K562 (cell line): ENCODE results near the gene VTI1B. TPM values are rescaled to one million over a fixed set of nuclear protein-coding genes. Genes with fewer than 3 reads are reported as not detected.

Experiments used
- ATF6 ChIP-seq: sonication (generic); formaldehyde crosslinking; IDR thresholded peaks from 2 replicates; pipeline ENCODE4 v1.4.0; 2020; ENCODE audit warnings: mild to moderate bottlenecking, missing genetic modification reagents
- ATF7 ChIP-seq: fragments of 450-650 bp; IDR thresholded peaks from 2 replicates; pipeline ENCODE4 v1.7.1; 2014; ENCODE audit warnings: mild to moderate bottlenecking, moderate library complexity
- CBFA2T3 ChIP-seq: fragments of 450-650 bp; IDR thresholded peaks from 2 replicates; pipeline ENCODE4 v1.6.1; 2017
- ETV1 ChIP-seq: fragments of 450-650 bp; conservative IDR thresholded peaks from 2 replicates; pipeline ENCODE4 v1.6.1; 2016; ENCODE audit warnings: missing genetic modification characterization, control low read depth, low read depth, missing compliant biosample characterization
- HDAC6 ChIP-seq: IDR thresholded peaks from 2 replicates; pipeline ENCODE4 v1.6.1; 2012; ENCODE audit warnings: low read depth, mild to moderate bottlenecking, control low read depth, inconsistent platforms, low read length, moderate library complexity
- MEF2D ChIP-seq: conservative IDR thresholded peaks from 2 replicates; pipeline ENCODE4 v1.6.1; 2016; ENCODE audit warnings: low read depth, missing genetic modification characterization, missing compliant biosample characterization
- MIER1 ChIP-seq: fragments of 450-650 bp; IDR thresholded peaks from 2 replicates; pipeline ENCODE4 v1.6.1; 2016; ENCODE audit warnings: antibody characterized with exemption, mild to moderate bottlenecking, low read depth
- MTF1 ChIP-seq: fragments of 250-450 bp; sonication (Bioruptor Pico); IDR thresholded peaks from 2 replicates; pipeline ENCODE4 v1.9.0; 2021; ENCODE audit warnings: moderate library complexity, mild to moderate bottlenecking, inconsistent platforms, borderline replicate concordance
- MYNN ChIP-seq, 2 experiments: sonication (generic); formaldehyde crosslinking in 1 of 2; IDR thresholded peaks; 2 replicates each; pipeline versions ENCODE4 v1.5.0 to v1.6.1; 2016 to 2020; ENCODE audit warnings: antibody characterized with exemption in 1 of 2, missing genetic modification reagents in 1 of 2
- NR2F6 ChIP-seq: fragments of 450-650 bp; formaldehyde crosslinking; IDR thresholded peaks from 2 replicates; pipeline ENCODE4 v1.4.0; 2020; ENCODE audit warnings: mild to moderate bottlenecking
- PCBP1 ChIP-seq: fragments of 200-400 bp; formaldehyde crosslinking; IDR thresholded peaks from 2 replicates; pipeline ENCODE4 v1.6.1; 2018; ENCODE audit warnings: mild to moderate bottlenecking, low read depth, low read length; ENCODE audit not compliant: poor library complexity, severe bottlenecking
- PML ChIP-seq: IDR thresholded peaks from 2 replicates; pipeline ENCODE4 v1.6.1; 2012; ENCODE audit warnings: low read length, inconsistent platforms
- POLR2H ChIP-seq: IDR thresholded peaks from 2 replicates; pipeline ENCODE4 v1.6.1; 2016; ENCODE audit warnings: missing genetic modification characterization, low read depth, mild to moderate bottlenecking, control low read depth, missing compliant biosample characterization, moderate library complexity
- PTTG1 ChIP-seq: fragments of 450-650 bp; IDR thresholded peaks from 2 replicates; pipeline ENCODE4 v1.6.1; 2016; ENCODE audit warnings: low read depth, mild to moderate bottlenecking, missing genetic modification characterization, missing compliant biosample characterization
- RBM14 ChIP-seq: fragments of 200-400 bp; formaldehyde crosslinking; IDR thresholded peaks from 2 replicates; pipeline ENCODE4 v1.6.1; 2018; ENCODE audit warnings: low read depth, mild to moderate bottlenecking, low read length, moderate library complexity, borderline replicate concordance; ENCODE audit not compliant: insufficient read depth
- SAFB2 ChIP-seq: fragments of 200-400 bp; formaldehyde crosslinking; IDR thresholded peaks from 2 replicates; pipeline ENCODE4 v1.6.1; 2018; ENCODE audit warnings: borderline replicate concordance, low read length, low read depth, moderate library complexity; ENCODE audit not compliant: severe bottlenecking
- SIRT6 ChIP-seq: IDR thresholded peaks from one replicate; pipeline ENCODE4 v1.6.1; 2012; ENCODE audit warnings: low read depth, mild to moderate bottlenecking, control low read depth, inconsistent platforms, low read length, moderate library complexity
- SMARCB1 ChIP-seq: IDR thresholded peaks from 2 replicates; pipeline ENCODE4 v1.6.1; 2011; ENCODE audit warnings: improper control_type of control experiment, low read depth; ENCODE audit not compliant: insufficient read length
- ZSCAN29 ChIP-seq: fragments of 450-650 bp; IDR thresholded peaks from 2 replicates; pipeline ENCODE4 v1.6.1; 2017
- polyA plus RNA-seq, 8 experiments: library from polyadenylated mRNA; depleted of rRNA in 4 of 8; stranded (reverse) in 5 of 8; unstranded in 3 of 8; fragments of >200 nt; fragmentation: Nextera tagmentation in 2 of 8; fragmentation: Illumina TruSeq in 1 of 8; extraction: Ambion mirVana in 2 of 8; extraction: Trizol in 1 of 8; gene quantifications; 2 replicates each; pipeline versions ENCODE4 v1.2.1 to v1.2.3, GENCODE V29; 2011 to 2014; ENCODE audit warnings: inconsistent platforms in 1 of 8, missing spikeins in 1 of 8
- total RNA-seq, 7 experiments: library from RNA; depleted of rRNA in 6 of 7; stranded (reverse); fragments of >200 nt in 6 of 7; fragmentation: Illumina TruSeq in 2 of 7; extraction: Trizol in 2 of 7; gene quantifications; 2 replicates each; pipeline versions ENCODE4 v1.2.1 to v1.2.3, GENCODE V29; 2011 to 2021; ENCODE audit warnings: low replicate concordance in 1 of 7
- TF ChIP-seq, protein P1 (sequence below): fragments of 200-400 bp; formaldehyde crosslinking; IDR thresholded peaks from 2 replicates; pipeline ENCODE4 v1.6.1; 2017; ENCODE audit warnings: mild to moderate bottlenecking, low read depth, low read length, moderate library complexity
- TF ChIP-seq, protein P2 (sequence below): fragments of 450-650 bp; IDR thresholded peaks from 2 replicates; pipeline ENCODE4 v1.7.0; 2016; ENCODE audit warnings: borderline replicate concordance

VTI1B gene
- total and polyA plus RNA-seq, 9 of the 15 experiments (the other 6 are each of a cell fraction or from before 2014, with no cell fraction given), result 7.8 to 69.8 (median 50.1) TPM

GRCh38 chr14:67619446-67620216, 54.8 kb downstream of the VTI1B start, which contains the start of gene ARG2 (continued):
- no peak for TF ChIP-seq SAFB2
- peak; percentile 100 for TF ChIP-seq ATF7
- no peak for TF ChIP-seq NR2F6
- TF ChIP-seq, protein P1, sequence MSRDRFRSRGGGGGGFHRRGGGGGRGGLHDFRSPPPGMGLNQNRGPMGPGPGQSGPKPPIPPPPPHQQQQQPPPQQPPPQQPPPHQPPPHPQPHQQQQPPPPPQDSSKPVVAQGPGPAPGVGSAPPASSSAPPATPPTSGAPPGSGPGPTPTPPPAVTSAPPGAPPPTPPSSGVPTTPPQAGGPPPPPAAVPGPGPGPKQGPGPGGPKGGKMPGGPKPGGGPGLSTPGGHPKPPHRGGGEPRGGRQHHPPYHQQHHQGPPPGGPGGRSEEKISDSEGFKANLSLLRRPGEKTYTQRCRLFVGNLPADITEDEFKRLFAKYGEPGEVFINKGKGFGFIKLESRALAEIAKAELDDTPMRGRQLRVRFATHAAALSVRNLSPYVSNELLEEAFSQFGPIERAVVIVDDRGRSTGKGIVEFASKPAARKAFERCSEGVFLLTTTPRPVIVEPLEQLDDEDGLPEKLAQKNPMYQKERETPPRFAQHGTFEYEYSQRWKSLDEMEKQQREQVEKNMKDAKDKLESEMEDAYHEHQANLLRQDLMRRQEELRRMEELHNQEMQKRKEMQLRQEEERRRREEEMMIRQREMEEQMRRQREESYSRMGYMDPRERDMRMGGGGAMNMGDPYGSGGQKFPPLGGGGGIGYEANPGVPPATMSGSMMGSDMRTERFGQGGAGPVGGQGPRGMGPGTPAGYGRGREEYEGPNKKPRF, result no peak
- no peak for TF ChIP-seq ETV1 (tag)
- no peak for TF ChIP-seq MEF2D (tag)
- no peak for TF ChIP-seq MIER1
- TF ChIP-seq ATF6, result no peak
- no peak for TF ChIP-seq RBM14
- TF ChIP-seq SMARCB1, result no peak
- TF ChIP-seq MYNN (IDR thresholded peaks at IDR 0.05), result no peak
- no peak for TF ChIP-seq MYNN (CRISPR knock-in tag; IDR thresholded peaks at IDR 0.05)
- TF ChIP-seq POLR2H (tag), result 0 out of 2 replicates have a peak, but pooled peaks have one; percentile 22
- no peak for TF ChIP-seq ZSCAN29
- TF ChIP-seq MTF1 (CRISPR knock-in tag), result no peak
- no peak for TF ChIP-seq PTTG1 (tag)
- no peak for TF ChIP-seq CBFA2T3
- no peak for TF ChIP-seq HDAC6
- TF ChIP-seq, protein P2, sequence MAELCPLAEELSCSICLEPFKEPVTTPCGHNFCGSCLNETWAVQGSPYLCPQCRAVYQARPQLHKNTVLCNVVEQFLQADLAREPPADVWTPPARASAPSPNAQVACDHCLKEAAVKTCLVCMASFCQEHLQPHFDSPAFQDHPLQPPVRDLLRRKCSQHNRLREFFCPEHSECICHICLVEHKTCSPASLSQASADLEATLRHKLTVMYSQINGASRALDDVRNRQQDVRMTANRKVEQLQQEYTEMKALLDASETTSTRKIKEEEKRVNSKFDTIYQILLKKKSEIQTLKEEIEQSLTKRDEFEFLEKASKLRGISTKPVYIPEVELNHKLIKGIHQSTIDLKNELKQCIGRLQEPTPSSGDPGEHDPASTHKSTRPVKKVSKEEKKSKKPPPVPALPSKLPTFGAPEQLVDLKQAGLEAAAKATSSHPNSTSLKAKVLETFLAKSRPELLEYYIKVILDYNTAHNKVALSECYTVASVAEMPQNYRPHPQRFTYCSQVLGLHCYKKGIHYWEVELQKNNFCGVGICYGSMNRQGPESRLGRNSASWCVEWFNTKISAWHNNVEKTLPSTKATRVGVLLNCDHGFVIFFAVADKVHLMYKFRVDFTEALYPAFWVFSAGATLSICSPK, result no peak
- no peak for TF ChIP-seq PCBP1
- no peak for TF ChIP-seq SIRT6
- no peak for TF ChIP-seq PML
